ENCODE results near the gene TNFRSF8.
"Not testable (repeated sequence)": the region's sequence is repeated elsewhere in the genome, so short reads cannot be mapped to it uniquely, and the experiment has no call there.

Gene TNFRSF8

DNA sequence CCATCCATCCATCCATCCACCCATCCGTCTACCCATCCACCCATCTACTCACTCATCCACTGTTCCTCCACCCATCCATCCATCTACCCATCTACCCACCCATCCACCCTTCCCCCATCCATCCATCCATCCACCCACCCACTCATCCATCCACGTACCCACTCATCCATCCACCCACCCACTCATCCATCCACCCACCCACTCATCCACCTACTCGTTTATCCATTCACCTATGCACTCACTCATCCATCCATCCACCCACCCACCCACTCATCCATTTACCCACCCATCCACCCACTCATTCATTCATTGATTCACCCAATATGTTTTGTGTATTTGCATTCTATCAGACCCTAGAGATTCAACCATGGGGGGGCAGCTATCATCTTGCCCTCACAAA is 27.2 kb downstream of the TNFRSF8 start:
- DNase-seq = no peak

DNA sequence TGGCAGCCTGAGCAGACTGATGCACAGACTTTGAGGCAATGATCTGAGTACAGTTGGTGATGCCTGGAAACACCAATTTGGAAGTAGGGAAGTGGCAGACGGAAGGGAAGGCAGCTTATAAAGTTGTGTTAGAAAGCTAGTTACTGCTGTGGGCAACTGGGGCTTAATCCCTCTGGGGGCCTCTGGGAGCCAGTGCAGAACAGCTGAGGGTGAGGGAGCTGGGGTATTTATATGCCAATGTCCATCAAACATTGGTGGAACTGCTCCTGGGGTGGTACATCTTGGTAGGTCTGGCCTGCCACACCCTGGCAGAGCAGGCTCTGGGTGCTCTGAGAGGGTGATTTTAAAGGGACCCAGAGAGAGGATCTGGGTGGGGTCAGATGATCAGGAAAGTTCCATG is 28.1 kb downstream of the TNFRSF8 start:
- no peak for DNase-seq

DNA sequence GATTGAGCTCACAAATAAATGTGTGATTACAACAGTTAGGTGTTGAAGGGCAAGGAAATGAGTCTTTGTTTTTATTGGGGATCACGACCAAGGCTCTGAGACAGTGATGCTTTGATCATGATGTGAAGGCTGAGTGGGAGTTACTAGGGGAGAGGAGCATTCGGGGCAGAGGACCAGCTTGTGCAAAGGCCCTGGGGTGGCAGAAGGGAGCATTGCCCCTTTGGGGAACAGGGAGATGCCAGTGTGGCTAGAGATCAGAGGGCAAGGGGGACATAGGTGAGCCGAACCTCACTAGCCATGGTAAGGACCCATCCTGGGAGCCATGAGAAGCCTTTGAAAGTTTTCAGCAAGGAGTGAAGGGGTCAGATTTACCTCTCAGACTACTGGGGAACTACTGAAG is 31.1 kb downstream of the TNFRSF8 start:
- no peak for DNase-seq

DNA sequence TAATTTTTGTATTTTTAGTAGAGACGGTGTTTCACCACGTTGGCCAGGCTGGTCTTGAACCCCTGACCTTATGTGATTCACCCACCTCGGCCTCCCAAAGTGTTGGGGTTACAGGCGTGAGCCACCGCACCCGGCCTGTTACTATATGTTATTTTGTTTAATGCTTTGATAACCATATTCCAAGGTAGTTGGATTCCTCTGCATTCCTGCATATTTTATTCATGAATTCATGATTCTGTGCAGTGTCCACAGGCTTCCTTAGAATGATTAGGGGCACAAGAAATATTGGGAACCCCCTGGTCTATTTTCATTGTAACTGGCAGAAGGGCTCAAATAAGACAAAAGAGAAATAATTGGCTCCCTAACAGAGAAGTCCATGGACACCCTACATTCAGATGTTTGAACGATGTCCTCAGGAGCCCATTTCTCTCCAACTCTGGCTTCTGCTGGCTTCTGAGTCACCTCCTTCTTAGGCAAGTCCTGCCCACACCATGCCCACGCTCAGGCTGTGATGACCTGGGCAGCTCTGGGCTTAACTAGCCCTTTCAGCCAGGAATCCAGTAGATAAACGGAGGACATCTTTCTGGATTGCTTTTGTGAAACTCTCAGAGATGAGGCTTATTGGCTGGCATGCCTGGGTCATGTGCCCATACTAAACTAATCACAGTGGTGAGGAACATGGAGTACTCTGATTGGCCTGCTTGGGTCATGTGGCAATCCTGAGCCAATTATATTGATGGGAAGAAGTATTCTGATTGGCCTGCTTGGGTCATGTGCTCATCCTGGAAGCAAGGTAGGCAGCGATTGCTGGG is 32.6 kb downstream of the TNFRSF8 start:
- DNase-seq = no peak

DNA sequence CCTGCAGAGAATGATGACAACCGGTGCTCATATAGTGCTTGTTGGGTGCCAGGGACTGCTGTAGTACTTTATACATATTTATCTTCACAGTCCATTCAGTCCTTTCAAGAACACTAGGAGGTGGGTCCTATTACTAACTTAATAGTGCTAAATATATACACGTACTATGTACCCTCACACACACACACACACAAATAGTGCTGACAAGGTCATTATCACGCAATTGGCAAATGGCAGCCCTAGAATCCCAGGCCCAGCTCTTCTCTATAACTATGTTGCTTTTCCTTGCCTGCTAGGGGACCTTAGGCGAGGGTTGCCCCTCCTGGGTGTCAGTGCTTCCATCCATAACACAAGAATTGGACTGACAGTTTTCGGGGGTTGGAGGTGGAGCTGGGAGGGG is 33.5 kb downstream of the TNFRSF8 start:
- no peak for DNase-seq

DNA sequence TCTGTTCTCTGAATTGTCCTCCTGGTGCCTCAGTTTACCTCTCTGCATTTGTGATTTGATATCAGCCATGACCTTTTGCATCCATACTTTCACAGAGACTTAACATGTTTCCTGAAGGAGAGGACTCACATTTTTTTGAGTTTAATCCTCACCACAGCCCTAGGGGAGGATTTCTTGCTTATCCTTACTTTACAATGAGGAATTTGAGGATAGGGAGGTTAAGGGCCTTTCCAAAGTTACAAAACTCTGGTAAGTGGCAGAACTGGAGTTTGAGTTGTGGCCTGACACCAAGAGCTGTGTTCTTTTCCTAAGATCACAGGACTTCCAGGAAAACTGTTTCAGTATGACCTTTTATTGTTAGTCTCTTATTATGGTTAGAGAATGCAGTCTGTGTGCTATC is 34.2 kb downstream of the TNFRSF8 start:
- DNase-seq = no peak

DNA sequence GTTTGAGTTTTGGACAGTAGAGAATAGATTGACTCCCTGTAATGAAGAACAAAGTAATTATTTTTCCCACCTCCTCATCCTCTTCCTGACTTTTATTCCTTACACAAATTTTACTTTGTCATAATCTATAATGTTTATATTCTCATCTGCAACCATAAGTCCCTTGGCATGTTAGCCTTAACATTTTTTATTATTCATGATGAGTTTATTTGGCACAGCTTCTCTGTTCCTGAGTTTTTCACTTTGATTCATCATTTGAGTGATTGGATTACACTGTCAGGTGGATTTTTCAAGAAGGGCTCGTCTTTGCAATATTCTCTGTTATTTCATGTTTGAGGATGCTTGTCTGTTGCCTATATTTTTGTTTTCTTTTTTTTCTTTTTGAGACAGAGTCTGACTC is 35.7 kb downstream of the TNFRSF8 start:
- no peak for DNase-seq

DNA sequence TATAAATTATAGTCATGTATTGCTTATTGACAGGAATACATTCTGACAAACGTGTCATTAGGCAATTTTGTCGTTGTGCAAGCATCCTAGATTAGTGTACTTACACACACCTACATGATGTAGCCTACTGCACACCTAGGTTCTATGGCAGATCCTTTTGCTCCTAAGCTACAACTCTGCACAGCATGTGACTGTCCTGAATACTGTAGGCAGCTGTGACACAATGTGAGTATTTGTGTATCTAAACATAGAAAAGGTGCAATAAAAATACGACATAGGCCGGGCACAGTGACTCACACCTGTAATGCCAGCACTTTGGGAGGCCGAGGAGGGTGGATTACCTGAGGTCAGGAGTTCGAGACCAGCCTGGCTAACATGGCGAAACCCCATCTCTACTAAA is 36.5 kb downstream of the TNFRSF8 start:
- DNase-seq = no peak

DNA sequence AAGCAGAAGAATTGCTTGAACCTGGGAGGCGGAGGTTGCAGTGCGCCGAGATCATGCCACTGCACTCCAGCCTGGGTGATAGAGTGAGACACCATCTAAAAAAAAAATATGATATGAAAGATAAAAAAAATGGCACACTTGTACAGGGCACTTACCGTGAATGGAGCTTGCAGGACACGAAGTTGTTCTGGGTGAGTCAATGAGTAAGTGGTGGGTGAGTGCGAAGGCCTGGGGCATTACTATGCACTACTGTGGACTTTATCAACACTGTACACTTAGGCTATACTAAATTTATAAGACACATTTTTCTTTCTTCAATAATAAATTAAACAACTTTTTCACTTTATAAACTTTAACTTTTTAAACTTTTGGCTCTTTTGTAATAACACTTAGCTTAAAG is 37.0 kb downstream of the TNFRSF8 start:
- DNase-seq = no peak

DNA sequence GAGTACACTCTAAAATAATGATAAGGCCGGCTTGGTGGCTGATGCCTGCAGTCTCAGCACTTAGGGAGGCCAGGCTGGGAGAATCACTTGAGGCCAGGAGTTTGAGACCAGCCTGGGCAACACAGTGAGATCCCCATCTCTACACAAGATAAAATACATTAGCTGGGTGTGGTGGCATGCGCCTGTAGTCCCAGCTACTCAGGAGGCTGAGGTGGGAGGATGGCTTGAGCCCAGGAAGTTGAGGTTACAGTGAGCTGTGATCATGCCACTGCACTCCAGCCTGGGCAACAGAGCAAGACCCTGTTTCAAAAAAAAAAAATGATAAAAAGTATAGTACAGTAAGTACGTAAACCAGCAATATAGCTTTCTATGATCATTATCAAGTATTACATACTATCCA is 38.0 kb downstream of the TNFRSF8 start:
- not testable (repeated sequence) for DNase-seq

DNA sequence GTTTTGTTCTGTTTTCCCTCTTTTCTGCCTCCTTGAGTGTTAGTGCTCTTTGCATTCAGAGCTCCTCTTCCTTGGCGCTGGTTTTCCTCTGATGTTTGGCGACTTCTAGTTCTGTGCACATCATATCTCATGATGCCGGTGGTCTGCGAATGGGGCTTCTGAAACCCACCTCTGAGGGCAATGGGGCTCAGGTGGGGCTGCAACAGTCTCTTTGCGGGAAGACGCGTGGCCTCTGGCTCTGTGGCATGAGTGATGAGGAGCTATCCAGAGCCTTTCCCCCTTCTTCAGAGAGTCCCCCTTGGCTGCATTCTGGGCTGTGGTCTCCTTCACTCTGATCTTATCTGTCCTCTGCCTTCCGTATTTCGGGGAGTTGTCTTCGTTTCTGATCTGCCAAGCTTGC is 39.0 kb downstream of the TNFRSF8 start:
- DNase-seq = no peak

DNA sequence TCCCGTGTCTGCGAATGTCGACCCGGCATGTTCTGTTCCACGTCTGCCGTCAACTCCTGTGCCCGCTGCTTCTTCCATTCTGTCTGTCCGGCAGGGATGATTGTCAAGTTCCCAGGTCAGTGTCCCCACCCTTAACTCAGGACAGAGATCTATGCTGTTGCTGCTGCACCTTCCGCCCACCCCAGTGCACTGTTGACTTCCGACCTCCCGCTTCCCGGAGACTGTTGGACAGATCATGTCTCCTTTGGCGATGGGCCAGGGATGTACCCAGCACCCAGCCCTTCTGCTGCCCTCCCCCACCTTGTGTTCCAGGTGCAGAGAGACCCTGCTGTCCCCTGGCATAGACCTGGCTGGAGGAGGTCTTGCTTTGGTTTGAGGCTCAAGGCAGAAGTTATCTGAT is 41.3 kb downstream of the TNFRSF8 start:
- no peak for DNase-seq

DNA sequence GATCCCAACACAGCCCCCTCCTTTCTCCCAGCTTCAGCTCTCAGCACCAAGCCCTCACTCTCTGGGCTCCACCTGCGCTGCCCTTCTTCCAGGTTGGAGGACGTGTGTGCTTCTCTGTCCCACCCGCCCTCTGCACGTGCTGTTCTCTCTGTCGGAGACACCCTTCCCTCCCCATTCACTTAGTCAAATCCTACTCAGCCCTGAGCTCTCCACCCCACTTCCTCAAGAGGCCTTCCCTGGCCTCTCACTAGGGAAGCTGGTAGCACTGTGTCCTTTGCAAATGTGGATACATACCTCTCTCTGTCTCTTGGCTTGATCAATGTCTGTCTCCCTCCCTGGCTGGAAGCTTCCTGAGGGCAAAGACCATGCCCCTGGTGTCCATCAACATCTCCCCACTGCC is 43.0 kb downstream of the TNFRSF8 start:
- no peak for DNase-seq

DNA sequence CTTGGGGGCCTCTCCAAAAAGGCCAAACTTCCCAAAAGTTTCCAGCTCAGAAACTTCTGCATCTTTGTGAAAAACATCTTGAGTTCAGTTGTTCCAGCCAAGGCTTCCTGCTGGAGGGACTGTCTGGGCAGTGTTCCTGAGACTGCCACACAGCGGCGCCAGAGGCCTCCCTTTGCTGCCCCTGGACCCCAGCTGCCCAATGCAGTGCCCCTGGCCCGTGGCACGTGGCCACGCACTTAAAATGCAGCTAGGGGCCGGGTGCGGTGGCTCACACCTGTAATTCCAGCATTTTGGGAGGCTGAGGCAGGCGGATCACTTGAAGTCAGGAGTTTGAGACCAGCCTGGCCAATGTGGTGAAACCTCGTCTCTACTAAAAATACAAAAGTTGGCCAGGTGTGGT is 43.8 kb downstream of the TNFRSF8 start:
- not testable (repeated sequence) for DNase-seq

DNA sequence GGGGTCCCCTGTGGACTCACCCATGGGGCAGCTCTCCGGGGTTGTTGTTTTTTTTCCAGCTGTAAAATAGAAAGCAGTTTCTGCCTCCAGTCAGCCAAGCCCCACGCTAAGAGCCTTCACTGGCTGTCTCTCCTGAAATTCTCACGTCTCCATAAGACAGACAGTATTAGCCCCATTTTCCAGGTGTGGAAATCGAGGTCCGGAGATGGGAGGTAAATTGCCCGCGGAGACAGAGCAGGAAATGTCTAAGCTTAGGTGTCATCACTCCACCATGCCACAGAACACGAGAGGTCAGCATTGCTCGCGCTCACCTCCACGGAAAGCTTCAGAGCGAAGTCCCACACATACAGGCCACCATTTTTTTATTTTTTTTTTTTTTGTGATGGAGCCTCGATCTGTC is 44.6 kb downstream of the TNFRSF8 start:
- DNase-seq = no peak

DNA sequence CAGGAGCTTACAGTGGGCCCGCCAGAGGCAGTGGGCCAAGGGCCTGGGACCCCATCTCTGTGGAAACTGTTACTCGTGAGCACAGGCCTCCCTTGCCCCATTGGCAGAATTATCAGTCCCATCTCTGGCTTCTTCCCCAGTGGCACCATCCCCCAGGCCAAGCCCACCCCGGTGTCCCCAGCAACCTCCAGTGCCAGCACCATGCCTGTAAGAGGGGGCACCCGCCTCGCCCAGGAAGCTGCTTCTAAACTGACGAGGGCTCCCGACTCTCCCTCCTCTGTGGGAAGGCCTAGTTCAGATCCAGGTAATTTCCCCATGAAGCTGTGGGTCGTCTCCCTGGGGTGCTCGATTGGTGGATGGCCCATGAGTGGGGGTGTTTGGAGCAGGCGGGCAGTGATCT is 46.8 kb downstream of the TNFRSF8 start:
- DNase-seq = no peak

DNA sequence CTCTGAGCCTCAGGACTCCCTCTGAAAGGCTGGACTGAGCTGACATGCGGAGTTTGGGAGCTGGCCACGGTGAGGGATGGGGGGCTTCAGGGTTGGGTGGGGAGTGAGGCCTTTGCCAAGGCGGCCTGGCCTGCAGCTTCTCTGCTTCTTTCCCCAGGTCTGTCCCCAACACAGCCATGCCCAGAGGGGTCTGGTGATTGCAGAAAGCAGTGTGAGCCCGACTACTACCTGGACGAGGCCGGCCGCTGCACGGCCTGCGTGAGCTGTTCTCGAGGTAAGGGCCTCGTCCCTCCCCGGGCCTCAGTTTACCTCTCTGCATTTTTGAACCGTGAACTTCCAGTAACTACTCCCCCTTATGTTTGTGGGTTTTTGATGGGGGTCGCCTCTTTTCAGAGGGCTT is 48.6 kb downstream of the TNFRSF8 start:
- DNase-seq = no peak

DNA sequence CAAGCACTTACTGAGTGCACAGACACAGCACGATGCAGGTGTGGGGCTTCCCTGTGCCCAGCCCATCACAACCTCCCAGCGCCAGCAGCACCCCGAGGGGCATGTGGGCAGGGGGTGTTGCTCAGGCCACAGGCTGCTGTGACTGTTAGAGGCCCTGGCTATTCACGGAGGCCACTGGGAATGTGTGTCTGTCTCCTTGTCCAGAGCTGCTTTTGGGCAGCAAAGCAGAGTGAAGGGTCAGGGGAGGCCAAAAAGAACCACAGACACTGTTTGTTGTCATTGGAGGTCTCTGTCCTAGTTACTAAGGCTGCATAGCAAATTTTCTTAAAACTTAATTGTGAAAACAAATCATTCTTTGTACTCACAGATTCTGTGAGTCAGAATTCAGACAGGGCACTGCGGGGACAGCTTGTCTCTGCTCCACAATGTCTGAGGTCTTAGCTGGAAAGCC is 49.6 kb downstream of the TNFRSF8 start:
- no peak for DNase-seq

DNA sequence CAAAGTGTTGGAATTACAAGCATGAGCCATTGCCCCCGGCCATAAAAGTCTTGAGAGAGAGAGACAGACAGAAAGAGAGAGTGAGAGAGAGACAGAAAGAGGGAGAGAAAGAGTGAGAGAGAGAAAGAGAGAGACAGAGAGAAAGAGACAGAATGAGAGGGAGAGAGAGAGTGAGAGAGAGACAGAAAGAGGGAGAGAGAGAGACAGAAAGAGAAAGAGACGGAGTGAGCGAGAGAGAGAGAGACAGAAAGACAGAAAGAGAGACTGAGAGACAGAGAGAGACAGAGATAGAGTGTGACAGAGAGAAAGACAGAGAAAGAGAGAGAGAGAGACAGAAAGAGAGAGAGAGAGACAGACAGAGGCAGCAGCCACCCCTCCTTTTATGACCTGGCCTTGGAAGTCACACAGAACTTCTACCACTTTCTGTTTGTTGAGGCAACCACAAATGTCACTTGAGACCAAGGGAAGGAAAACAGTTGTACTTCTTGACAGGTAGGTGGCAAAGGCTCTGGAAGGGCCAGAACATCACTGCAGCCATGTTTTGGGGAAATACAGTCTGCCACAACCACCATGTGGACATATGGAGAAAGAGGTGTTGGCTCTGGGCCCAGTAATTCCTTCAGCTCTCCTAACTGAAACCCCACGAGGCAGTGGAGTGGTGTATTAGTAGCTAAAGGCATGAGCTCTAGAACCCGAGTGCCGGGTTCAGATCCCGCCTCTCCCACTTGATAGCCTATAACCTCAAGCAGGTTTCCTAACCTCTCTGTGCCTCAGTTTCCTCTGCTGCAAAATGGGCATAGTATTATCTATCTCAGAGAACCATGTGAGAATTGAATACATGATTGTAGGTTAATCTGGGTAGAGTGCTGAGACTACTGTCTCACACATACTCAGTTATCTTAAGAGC is 50.6 kb downstream of the TNFRSF8 start:
- DNase-seq = no peak

DNA sequence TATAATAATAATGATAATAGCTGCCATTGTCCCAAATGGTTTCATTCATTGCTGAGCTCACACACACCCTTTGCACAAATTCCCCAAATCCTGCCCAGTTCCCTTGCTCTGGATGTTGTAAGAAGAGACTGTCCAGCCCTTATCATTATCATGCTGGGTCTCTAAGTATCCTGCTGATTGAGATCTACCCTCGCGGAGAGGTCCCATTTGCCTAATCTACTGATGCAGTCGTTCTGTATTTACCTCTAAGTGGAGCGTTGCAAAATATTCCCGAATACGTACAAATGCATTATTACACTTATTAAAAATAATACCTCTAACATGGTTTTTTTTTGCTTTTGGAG is 51.2 kb downstream of the TNFRSF8 start:
- no peak for DNase-seq

DNA sequence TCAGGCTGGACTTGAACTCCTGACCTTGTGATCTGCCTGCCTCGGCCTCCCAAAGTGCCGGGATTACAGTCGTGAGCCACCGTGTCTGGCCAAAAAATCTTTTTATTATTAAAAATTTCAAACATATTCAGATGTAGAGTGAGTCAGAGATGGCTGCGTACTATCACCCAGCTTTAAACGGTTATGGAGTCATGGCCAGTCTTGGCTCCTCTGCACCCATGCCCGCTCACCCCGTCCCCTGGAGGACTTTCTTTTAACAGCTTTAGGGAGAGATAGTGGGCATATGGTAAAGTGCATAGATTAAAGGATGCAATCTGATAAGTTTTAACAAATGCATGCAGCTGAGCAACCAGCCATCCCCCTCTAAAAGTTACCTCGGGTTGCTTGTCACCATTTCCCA is 51.8 kb downstream of the TNFRSF8 start:
- DNase-seq = no peak

DNA sequence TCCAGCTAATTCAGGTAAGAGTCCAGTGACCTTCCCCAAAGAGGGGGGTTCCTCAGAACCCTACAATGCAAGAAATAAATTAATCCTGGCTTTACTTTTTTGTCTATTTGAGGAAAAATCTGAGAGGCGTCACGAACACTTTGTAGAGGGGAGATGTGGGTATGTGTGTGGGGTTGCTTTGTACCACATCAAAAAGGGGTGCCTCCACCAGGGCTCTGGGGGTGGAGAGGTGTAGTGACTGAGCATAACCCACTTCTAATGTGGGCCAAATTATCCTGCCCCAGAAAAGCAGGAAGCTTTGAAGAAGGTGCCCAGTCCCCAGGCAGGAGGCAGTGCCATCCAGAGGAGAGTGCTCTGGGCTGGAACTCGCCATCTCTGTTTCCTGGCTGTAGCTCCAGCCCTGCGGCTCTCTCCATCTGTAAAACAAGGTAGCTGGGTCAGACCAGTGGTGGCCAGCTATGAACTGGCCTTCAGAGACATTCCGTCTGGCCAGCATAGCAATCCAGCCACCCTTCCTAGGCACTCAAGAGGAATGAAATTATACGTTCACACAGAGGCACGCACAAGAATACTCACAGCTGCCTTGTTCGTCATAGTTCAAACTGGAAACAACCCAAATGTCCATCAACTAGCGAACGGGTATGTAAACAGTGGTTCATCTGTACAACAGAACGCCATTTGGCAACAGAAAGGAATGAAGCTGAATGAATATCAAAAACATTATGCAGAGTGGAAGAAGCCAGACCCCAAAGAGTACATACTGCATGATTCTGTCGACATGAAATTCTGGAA is 58.3 kb downstream of the TNFRSF8 start:
- no peak for DNase-seq

DNA sequence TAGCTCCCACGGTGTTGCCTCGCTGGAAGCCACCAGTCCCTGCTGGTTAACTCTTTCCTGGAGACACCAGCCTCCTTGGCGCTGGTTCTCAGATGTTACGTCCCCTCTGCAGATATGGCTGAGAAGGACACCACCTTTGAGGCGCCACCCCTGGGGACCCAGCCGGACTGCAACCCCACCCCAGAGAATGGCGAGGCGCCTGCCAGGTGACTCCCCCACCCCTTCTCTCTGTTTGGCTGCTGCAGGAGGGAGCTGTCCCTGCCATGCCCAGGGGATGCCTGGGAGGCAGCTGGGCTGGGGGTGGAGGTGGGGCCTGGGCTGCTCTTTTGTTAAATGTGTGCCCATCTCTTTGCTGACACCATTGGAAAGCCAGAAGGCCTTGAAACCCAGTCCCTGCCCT is 60.1 kb downstream of the TNFRSF8 start:
- DNase-seq = no peak

Measured in activated gamma-delta T cell (primary cell).